Measurements from ENCODE around the gene NOTCH2.

NOTCH2 gene

GRCh38 chr1:119906927-119907652 is 162.4 kb downstream of the NOTCH2 start:
- DNase-seq (ENCODE audit: low read depth in 2 of 2), result no peak

- no peak for DNase-seq (ENCODE audit: low read depth in 2 of 2)
These were observed 166.0 kb downstream of the NOTCH2 start for GRCh38 chr1:119903443-119903835.

DNA sequence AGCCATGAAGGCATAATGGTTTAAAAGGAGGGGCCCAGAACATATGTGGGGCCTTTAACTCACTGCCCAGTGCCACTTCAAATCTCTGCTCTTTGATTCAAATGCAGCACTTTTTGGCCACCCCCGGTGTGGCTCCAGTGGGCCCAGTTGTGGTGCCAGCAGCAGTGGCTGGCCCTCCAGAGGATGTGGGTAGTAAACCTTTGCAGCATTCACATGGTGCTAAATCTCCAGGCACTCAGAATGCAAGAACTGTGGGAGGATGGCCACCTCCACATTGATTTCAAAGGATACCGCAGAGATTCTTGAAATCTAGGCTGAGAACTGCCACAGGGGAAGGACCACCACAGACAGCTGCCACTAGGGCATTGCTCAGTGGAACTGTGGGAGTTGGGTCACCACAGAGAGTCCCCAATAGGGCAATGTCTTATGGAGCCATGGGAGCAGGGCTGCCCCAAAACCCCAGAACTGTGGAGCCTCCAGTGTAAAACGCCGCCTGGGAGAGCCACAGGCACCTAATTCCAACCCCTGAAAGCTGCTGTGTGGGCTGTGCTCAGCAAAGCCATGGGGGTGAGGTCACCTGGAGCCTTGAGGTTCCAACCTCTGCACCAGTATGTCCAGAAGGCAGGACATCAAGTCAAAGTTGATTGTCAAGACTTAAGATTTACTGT is 166.6 kb downstream of the NOTCH2 start:
- no peak for DNase-seq (ENCODE audit: low read depth in 2 of 2)

GRCh38 chr1:119898981-119899720 is 170.3 kb downstream of the NOTCH2 start:
- no peak for DNase-seq (ENCODE audit: low read depth in 2 of 2)

- DNase-seq (ENCODE audit: low read depth in 2 of 2), result no peak
These were observed 170.9 kb downstream of the NOTCH2 start for GRCh38 chr1:119898530-119898929.

DNA sequence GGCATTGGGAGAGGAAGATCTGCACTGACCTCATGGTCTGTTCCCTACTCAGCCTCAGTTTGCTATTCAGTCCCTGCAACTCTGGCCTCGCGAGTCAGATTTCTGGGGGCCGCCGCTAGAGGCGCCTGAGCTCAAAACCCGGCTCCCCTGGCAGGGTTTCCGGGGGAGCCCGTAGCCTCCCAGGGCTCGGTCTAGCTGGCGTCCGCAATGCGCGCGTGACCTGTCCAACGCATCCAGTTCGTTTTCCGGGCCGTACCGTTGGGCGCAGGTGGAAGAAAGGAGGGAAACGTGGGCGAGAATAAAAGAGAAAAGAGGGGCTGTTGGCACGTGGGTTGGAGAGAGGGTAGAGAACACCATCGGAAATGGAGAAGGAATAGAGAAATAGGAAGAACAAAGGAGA is 173.2 kb downstream of the NOTCH2 start, which contains the start of gene ADAM30:
Gene ADAM30 (minus strand): TSS at position 213 of the 400 bp plus-strand sequence. CDS start 179 bp downstream, at position 34.
- DNase-seq (ENCODE audit: low read depth in 2 of 2), result no peak

- no peak for DNase-seq (ENCODE audit: low read depth in 2 of 2)
These were observed 174.4 kb downstream of the NOTCH2 start for GRCh38 chr1:119895102-119895501.

- DNase-seq (ENCODE audit: low read depth in 2 of 2), result no peak
These were observed 175.4 kb downstream of the NOTCH2 start for GRCh38 chr1:119893827-119894700.

DNA sequence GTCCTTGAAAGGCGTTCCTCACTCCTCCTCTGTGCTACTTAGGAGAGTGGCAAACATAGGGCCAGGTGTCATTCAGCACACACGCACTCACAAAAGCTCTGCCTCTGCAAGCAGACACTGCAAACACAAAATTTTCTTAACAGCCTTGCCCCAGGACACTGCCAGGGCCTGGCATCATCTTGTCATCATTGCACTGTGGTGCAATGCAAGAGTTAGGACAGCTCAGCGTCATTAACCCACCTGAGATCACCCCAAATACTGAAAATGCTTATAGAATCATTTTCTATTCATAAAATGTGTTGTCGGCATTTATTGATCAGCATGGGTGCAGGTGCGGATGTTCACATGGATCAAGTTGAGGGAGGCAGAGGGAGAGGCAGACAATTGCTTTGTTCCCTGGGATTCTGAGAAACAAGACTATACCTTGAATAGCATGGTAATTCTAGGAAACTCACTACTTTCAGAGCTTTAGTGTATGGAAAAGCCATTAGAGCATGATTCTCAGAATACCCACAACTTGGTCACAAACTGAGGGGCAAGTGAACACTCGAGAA is 176.1 kb downstream of the NOTCH2 start:
- DNase-seq (ENCODE audit: low read depth in 2 of 2), result no peak

DNA sequence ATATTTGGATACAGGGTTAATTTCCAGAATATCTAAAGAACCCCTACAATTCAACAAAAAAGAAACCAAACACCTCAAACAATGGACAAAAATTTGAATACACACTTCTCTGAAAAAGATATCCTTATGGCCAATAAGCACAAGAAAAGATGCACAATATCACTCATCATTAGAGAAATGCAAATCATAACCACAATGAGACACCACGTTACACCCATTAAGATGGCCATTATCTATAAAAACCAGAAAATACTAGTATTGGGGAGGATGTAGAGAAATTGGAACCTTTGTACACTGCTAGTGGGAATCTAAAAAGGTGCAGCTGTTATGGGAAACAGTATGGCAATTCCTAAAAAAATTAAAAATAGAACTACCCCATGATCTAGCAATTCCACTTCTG is 178.1 kb downstream of the NOTCH2 start:
- DNase-seq (ENCODE audit: low read depth in 2 of 2), result no peak

GRCh38 chr1:119888476-119888875 is 181.0 kb downstream of the NOTCH2 start:
- DNase-seq (ENCODE audit: low read depth in 2 of 2), result no peak

DNA sequence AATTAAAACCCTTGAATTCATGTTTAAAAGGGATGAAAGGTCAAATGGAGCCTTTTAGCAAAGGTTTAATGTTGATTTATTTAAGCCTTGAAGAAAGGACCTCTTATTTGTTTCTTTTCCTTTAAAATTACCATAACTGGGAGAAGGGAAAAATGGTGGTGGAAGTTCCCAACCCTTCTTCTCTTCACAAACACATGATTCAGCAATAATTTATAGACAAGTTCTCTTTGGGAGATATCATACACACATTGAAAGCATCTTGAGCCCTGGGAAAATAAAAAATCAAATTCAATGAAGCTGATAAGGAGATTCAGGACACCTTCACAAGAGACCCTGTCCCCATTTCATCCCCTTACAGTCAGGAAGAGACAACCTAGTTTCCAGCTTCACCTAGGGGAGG is 182.0 kb downstream of the NOTCH2 start:
- DNase-seq (ENCODE audit: low read depth in 2 of 2), result no peak

GRCh38 chr1:119885903-119886783 is 183.3 kb downstream of the NOTCH2 start:
- peak in 1 of 2 donors; percentile 39 for DNase-seq (ENCODE audit: low read depth in 2 of 2)

- no peak for DNase-seq (ENCODE audit: low read depth in 2 of 2)
These were observed 184.8 kb downstream of the NOTCH2 start for GRCh38 chr1:119884711-119885110.

DNA sequence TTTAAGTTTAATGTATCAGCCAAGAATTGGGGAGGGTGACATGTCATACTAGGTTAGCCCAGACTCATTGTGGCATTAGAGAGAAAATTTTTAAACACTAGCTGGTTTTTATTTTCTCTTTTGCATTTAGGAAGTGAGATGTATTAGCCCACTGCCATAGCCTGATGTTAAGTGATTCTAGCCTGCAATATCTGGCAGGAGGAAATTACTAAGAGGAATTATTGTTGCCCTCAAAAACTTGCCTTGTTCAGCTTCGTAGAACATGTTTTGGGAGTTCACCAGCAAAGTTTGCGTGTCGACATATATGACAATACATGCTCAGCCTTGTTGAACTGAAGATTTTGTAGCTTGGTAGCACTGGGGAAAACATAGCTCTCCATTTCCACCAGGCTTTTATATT is 185.6 kb downstream of the NOTCH2 start:
- DNase-seq (ENCODE audit: low read depth in 2 of 2), result no peak

DNA sequence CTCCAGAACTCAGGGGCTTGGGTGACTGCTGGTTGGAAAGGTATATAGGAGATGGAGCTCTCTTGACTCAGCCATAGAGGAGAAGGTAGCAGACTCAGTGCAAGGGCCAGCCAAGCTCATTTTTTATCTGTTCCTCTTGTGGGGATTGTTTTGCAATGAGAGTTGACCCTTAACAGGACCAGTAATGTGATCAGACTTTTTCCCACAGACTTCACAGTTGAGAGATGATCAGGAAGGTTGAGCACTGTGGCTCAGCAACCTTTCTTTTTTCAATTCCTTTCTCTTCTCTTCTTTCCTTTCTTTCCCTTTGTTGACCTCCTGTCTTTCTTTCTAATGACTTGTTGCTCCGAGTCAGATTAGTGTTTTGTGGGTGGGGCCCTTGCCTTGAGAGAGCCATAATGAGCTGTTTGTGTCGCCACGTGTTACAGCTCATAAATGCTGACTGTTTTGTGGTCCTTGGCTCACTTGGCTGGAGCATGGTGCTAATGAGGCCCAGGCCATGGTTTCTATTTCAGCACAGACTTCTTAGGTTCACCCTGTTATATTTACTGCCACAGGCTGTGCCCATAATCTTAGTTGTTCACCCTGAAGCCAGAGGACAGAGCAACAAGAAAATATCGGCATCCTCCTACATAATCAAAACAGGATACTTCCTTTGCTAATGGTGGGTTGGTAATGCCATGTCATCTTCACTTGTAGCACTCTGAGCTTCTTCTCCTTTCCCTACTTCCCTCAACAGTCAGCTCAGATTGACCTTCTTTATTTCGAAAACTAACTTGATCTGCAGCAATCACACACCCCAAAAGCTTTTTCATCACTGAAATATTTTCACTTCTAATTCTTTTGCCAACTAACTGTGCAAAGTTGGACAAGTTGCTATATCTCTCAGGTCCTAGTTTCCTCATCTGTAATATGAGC is 187.1 kb downstream of the NOTCH2 start:
- no peak for DNase-seq (ENCODE audit: low read depth in 2 of 2)

DNA sequence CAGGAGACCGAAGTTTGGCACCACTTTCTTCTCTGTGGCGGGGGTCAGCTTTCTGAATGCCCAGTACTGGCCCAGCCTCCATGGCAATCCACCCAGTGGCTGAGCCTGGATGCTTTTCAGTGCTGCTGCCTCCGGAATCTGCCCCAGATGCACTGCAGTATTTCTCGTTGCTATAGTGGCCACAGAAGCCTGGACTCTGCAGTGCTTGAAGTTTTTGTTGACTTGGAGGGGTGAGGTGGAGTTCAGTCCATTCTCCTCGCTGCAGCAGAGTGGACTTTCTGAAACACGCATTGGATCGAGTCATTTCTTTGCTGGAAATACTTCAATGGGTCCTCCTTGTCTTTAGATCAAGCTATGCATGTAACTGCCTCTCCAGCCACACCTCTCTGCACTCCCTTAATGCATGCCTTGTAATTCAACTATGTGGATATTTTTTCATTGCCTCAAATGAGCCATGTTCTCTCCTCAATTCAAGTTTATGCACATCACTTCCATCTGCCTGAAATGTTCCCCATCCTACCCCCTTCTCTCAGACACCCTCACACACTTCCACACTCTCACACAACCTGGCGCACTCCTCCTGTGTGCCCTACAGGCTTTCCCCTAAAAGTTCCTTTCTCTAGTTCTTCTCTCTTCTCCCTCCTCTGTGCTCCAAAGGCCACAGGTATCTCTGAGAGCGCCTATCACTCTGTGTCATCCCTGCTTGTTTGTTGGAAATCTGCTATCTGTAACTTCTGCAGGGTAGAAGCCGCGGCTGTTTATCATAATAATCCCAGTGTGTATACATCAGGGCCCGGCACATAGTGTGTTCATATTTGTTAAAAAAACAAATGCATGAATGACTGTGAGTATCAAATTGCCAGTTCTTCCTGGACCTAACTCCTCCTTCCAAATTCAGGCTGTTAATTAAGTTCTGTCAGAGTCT is 189.7 kb downstream of the NOTCH2 start:
- no peak for DNase-seq (ENCODE audit: low read depth in 2 of 2)

DNA sequence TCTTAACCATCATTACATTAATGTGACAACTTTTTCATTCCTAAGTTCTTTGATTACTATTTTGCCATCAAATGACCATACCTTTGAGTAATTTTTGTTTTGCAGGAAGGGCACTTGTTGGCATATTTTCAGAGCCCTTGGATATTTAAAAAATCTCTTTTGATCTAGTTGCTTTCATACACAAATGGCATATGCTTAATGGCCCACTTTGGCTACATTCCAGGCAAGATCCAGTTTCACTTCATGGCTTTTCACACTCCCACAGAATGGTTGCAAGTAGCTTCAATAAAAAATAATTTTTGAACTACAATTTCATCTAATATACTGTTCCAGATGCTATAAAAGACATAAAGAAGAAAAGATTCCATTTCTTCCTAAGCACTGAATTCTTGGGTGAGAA is 191.3 kb downstream of the NOTCH2 start:
- DNase-seq (ENCODE audit: low read depth in 2 of 2), result no peak
